H1 (cell line): ENCODE data around the gene RPL37. TPM values are rescaled to one million over a fixed set of nuclear protein-coding genes. Genes with fewer than 3 reads are reported as not detected.

Source experiments
- CTCF ChIA-PET: fragments of 300-600 bp; sonication (Branson Sonifier 250); formaldehyde crosslinking; loops from one replicate; lab custom pipeline; 2021; ENCODE audit not compliant: partially characterized antibody; lab: Charles Lee
- POLR2A ChIA-PET: fragments of 300-600 bp; sonication (Branson Sonifier 250); formaldehyde crosslinking; loops from one replicate; lab custom pipeline; 2021; ENCODE audit warnings: inconsistent platforms; ENCODE audit not compliant: partially characterized antibody; lab: Charles Lee
- DNase-seq, 2 experiments: peaks; one replicate each; pipeline versions ENCODE4 v3.0.0 to v3.0.0-alpha.2; 2010 to 2022; ENCODE audit warnings: low spot score in 2 of 2, low read depth in 1 of 2, mixed read lengths in 1 of 2
- FAIRE-seq: peaks from 2 replicates; lab custom pipeline; 2011; peaks lifted over from hg19 to GRCh38; lab: Jason Lieb, UNC
- H2AFZ ChIP-seq: 2 replicates; pipeline ENCODE4 v1.8.1; 2012; ENCODE audit warnings: low read length, inconsistent platforms
- H2AK5ac ChIP-seq: 2 replicates; pipeline ENCODE4 v1.6.1; 2013; ENCODE audit warnings: low read depth, low read length
- H2BK120ac ChIP-seq: replicated peaks from 2 replicates; pipeline ENCODE3; 2013; ENCODE audit warnings: low read depth, low read length, inconsistent platforms
- H2BK12ac ChIP-seq: 2 replicates; pipeline ENCODE4 v1.6.1; 2013; ENCODE audit warnings: low read depth, low read length
- H2BK15ac ChIP-seq: 2 replicates; pipeline ENCODE4 v1.6.1; 2013; ENCODE audit warnings: low read length
- H2BK20ac ChIP-seq: 2 replicates; pipeline ENCODE4 v1.6.1; 2013; ENCODE audit warnings: low read length
- H2BK5ac ChIP-seq: 2 replicates; pipeline ENCODE4 v1.6.1; 2013; ENCODE audit warnings: low read depth, low read length
- H3K14ac ChIP-seq: 2 replicates; pipeline ENCODE4 v1.6.1; 2013; ENCODE audit warnings: inconsistent platforms; ENCODE audit not compliant: insufficient read length
- H3K18ac ChIP-seq: 2 replicates; pipeline ENCODE4 v1.6.1; 2013; ENCODE audit warnings: low read length; ENCODE audit errors: extremely low read depth
- H3K23ac ChIP-seq: 2 replicates; pipeline ENCODE4 v1.6.1; 2013; ENCODE audit warnings: inconsistent platforms; ENCODE audit not compliant: insufficient read length
- H3K23me2 ChIP-seq: 2 replicates; pipeline ENCODE4 v1.6.1; 2013; ENCODE audit warnings: low read depth, low read length
- H3K27ac ChIP-seq: 2 replicates; pipeline ENCODE4 v1.6.1; 2011; ENCODE audit warnings: low read depth, low read length, inconsistent platforms
- H3K27me3 ChIP-seq, 4 experiments: replicated peaks in 1 of 4; 1 replicate in 1 of 4; 2 replicates in 3 of 4; pipeline versions ENCODE4 v1.6.1 to v1.8.1; 2011 to 2013; ENCODE audit warnings: low read length in 3 of 4, mild to moderate bottlenecking in 3 of 4, inconsistent platforms in 2 of 4, mixed read lengths in 2 of 4, moderate library complexity in 1 of 4; ENCODE audit not compliant: control insufficient read depth in 3 of 4, insufficient read depth in 3 of 4; ENCODE audit errors: extremely low read depth in 1 of 4
- H3K36me3 ChIP-seq, 4 experiments: 2 replicates each; pipeline versions ENCODE4 v1.6.1 to v1.8.1; 2011 to 2013; ENCODE audit warnings: mild to moderate bottlenecking in 4 of 4, low read length in 3 of 4, moderate library complexity in 2 of 4, control low read depth in 1 of 4, inconsistent platforms in 1 of 4; ENCODE audit not compliant: insufficient read depth in 4 of 4, control insufficient read depth in 2 of 4
- H3K4ac ChIP-seq: replicated peaks from 2 replicates; pipeline ENCODE3; 2013; ENCODE audit warnings: low read length, low read depth, mixed read lengths, inconsistent platforms; ENCODE audit not compliant: insufficient read length
- H3K4me1 ChIP-seq, 4 experiments: replicated peaks in 1 of 4; 1 replicate in 1 of 4; 2 replicates in 3 of 4; pipeline versions ENCODE4 v1.6.1 to v1.8.1; 2011 to 2013; ENCODE audit warnings: low read length in 3 of 4, inconsistent platforms in 2 of 4, mixed read lengths in 1 of 4; ENCODE audit not compliant: insufficient read depth in 4 of 4, control insufficient read depth in 3 of 4
- H3K4me2 ChIP-seq, 2 experiments: 2 replicates each; pipeline versions ENCODE4 v1.6.1 to v1.8.1; 2011 to 2013; ENCODE audit warnings: low read depth in 2 of 2, low read length in 2 of 2, control low read depth in 1 of 2, inconsistent platforms in 1 of 2, mild to moderate bottlenecking in 1 of 2; ENCODE audit not compliant: insufficient read depth in 1 of 2
- H3K4me3 ChIP-seq, 4 experiments: fragments of 200-600, 300-600 bp in 1 of 4; sonication (generic), shearing (Covaris generic), sonication (Bioruptor Twin) in 1 of 4; 2 replicates each; pipeline versions ENCODE4 v1.5.1 to v1.8.1; 2011 to 2016; ENCODE audit warnings: low read length in 4 of 4, low read depth in 3 of 4, control low read depth in 2 of 4, inconsistent platforms in 2 of 4, mild to moderate bottlenecking in 2 of 4, mixed read lengths in 1 of 4, moderate library complexity in 1 of 4; ENCODE audit not compliant: insufficient read depth in 2 of 4; ENCODE audit errors: extremely low read depth in 1 of 4
- H3K56ac ChIP-seq: replicated peaks from 2 replicates; pipeline ENCODE3; 2013; ENCODE audit warnings: low read depth, mild to moderate bottlenecking, mixed read lengths, low read length, inconsistent platforms; ENCODE audit not compliant: insufficient read length
- H3K79me1 ChIP-seq: 2 replicates; pipeline ENCODE4 v1.6.1; 2013; ENCODE audit warnings: low read depth, low read length, control low read depth
- H3K79me2 ChIP-seq, 2 experiments: 2 replicates each; pipeline versions ENCODE4 v1.6.1 to v1.8.1; 2012 to 2013; ENCODE audit warnings: low read length in 2 of 2, mild to moderate bottlenecking in 2 of 2, inconsistent platforms in 1 of 2; ENCODE audit not compliant: insufficient read depth in 2 of 2, control insufficient read depth in 1 of 2
- H3K9ac ChIP-seq, 4 experiments: replicated peaks in 1 of 4; 1 replicate in 1 of 4; 2 replicates in 3 of 4; pipeline versions ENCODE4 v1.6.1 to v1.8.1; 2011 to 2013; ENCODE audit warnings: low read depth in 3 of 4, low read length in 3 of 4, control low read depth in 2 of 4, mild to moderate bottlenecking in 2 of 4, moderate library complexity in 2 of 4, inconsistent platforms in 1 of 4; ENCODE audit errors: extremely low read depth in 1 of 4
- H3K9me3 ChIP-seq, 2 experiments: 2 replicates each; pipeline versions ENCODE4 v1.6.1 to v1.8.1; 2012 to 2013; ENCODE audit warnings: mild to moderate bottlenecking in 2 of 2, moderate library complexity in 2 of 2, control low read depth in 1 of 2, inconsistent platforms in 1 of 2, low read depth in 1 of 2, low read length in 1 of 2, mixed read lengths in 1 of 2; ENCODE audit not compliant: insufficient read depth in 2 of 2
- H4K20me1 ChIP-seq, 2 experiments: replicated peaks in 1 of 2; 2 replicates each; pipeline versions ENCODE3 to v1.8.1; 2011 to 2013; ENCODE audit warnings: inconsistent platforms in 2 of 2, low read length in 2 of 2, mild to moderate bottlenecking in 1 of 2; ENCODE audit not compliant: insufficient read depth in 2 of 2, control insufficient read depth in 1 of 2
- H4K5ac ChIP-seq: 2 replicates; pipeline ENCODE4 v1.6.1; 2013; ENCODE audit warnings: low read length, low read depth, mixed read lengths, inconsistent platforms; ENCODE audit not compliant: insufficient read length
- H4K8ac ChIP-seq: 2 replicates; pipeline ENCODE4 v1.8.0; 2013; ENCODE audit warnings: mild to moderate bottlenecking, moderate library complexity, low read length, inconsistent platforms; ENCODE audit not compliant: insufficient read depth; ENCODE audit errors: extremely low read depth
- H4K91ac ChIP-seq: replicated peaks from 2 replicates; pipeline ENCODE3; 2013; ENCODE audit warnings: low read length, mixed read lengths, inconsistent platforms; ENCODE audit not compliant: insufficient read length
- ATF3 ChIP-seq: IDR thresholded peaks from 2 replicates; pipeline ENCODE4 v1.6.1; 2011; ENCODE audit warnings: low read depth, mild to moderate bottlenecking, low read length; ENCODE audit not compliant: insufficient read depth
- BRCA1 ChIP-seq: IDR thresholded peaks from 2 replicates; pipeline ENCODE4 v1.6.1; 2012; ENCODE audit warnings: low read depth, low read length, improper control_type of control experiment
- HDAC2 ChIP-seq, 2 experiments: fragments of 300-600 bp in 1 of 2; sonication (generic) in 1 of 2; IDR thresholded peaks; 2 replicates each; pipeline ENCODE4 v1.6.1; 2011 to 2012; ENCODE audit warnings: low read depth in 2 of 2, low read length in 2 of 2, mild to moderate bottlenecking in 2 of 2, moderate library complexity in 2 of 2, borderline replicate concordance in 1 of 2, inconsistent platforms in 1 of 2
- JUN ChIP-seq: IDR thresholded peaks from 2 replicates; pipeline ENCODE4 v1.6.1; 2011; ENCODE audit warnings: low read depth, mild to moderate bottlenecking, improper control_type of control experiment, low read length
- KDM5A ChIP-seq: fragments of 200-600 bp; IDR thresholded peaks from 2 replicates; pipeline ENCODE4 v1.7.1; 2012; ENCODE audit warnings: mild to moderate bottlenecking, low read length, inconsistent platforms, mixed read lengths
- RAD21 ChIP-seq, 2 experiments: IDR thresholded peaks in 1 of 2; conservative IDR thresholded peaks in 1 of 2; 2 replicates each; pipeline ENCODE4 v1.6.1; 2011; ENCODE audit warnings: low read depth in 2 of 2, low read length in 2 of 2, improper control_type of control experiment in 1 of 2, inconsistent platforms in 1 of 2, mild to moderate bottlenecking in 1 of 2, moderate library complexity in 1 of 2
- SP4 ChIP-seq: IDR thresholded peaks from 2 replicates; pipeline ENCODE4 v1.6.1; 2012; ENCODE audit warnings: low read length, inconsistent platforms
- WGBS, 2 experiments: shearing (Covaris generic) in 1 of 2; methylation state at CpG; one replicate each; pipeline versions ENCODE4 v1.1.6 to v1.1.7; 2013 to 2015; ENCODE audit warnings: low lambda C conversion rate in 2 of 2, mixed read lengths in 2 of 2, inconsistent platforms in 1 of 2, low coverage in 1 of 2, missing lambda C conversion rate in 1 of 2; ENCODE audit not compliant: insufficient replicate concordance in 2 of 2, insufficient coverage in 1 of 2, insufficient read length in 1 of 2; ENCODE audit errors: extremely low coverage in 1 of 2, missing lambda C conversion rate in 1 of 2; 5-methylcytosine and 5-hydroxymethylcytosine counted together
- polyA plus RNA-seq, 7 experiments: library from polyadenylated mRNA; depleted of rRNA in 3 of 7; stranded (reverse) in 5 of 7; unstranded in 2 of 7; fragments of >200 nt in 5 of 7; fragments of 200-250 nt in 2 of 7; gene quantifications; 1 replicate in 5 of 7; 2 replicates in 1 of 7; 4 replicates in 1 of 7; pipeline versions ENCODE4 v1.2.1 to v1.2.3, GENCODE V29; 2011 to 2013; ENCODE audit warnings: missing spikeins in 2 of 7, mixed read lengths in 2 of 7
- total RNA-seq: library from RNA; stranded (reverse); fragmentation: NEBNext Ultra II Directional; extraction: Animal tissue kit (Norgen Biotek cat#: 25700); gene quantifications from 2 replicates; pipeline ENCODE4 v1.2.1, GENCODE V29; 2021
- TF ChIP-seq, protein P1 (sequence below): IDR thresholded peaks from 2 replicates; pipeline ENCODE4 v1.6.1; 2012; ENCODE audit warnings: low read length, inconsistent platforms

The RPL37 gene
- total and polyA plus RNA-seq, 2 of the 8 experiments (the other 6 are each of a cell fraction or from before 2014, with no cell fraction given) = 467 to 1,534 TPM

GRCh38 chr5:40866844-40867243, 31.8 kb upstream of the RPL37 start:
- Histone ChIP-seq H2BK5ac (no peak overlapping the region), H4K91ac (no peak overlapping the region), H2AFZ (no peak overlapping the region), H3K56ac (no peak overlapping the region), H2BK15ac (no peak overlapping the region), H3K27ac (no peak overlapping the region), H3K79me1 (no peaks in the 10 kb centered on the region), H3K4me2 (no peak overlapping the region), H3K36me3 (no peaks in the 10 kb centered on the region), H3K4me3 (no peak overlapping the region), H3K23ac (no peak overlapping the region), H3K4me1 (peaks cover 0 to 4% (median 1%) of the 10 kb centered on the region in 4 experiments; a peak in 5 of 7 replicates), H2BK120ac (no peak overlapping the region), H3K79me2 (no peaks in the 10 kb centered on the region), H3K14ac (no peak overlapping the region), H3K23me2 (no peaks in the 10 kb centered on the region), H4K8ac (peak overlapping the region; percentile 53; the same call in 1 of the 2 replicates), H3K9me3 (0 out of 4 replicates have a peak, but pooled peaks cover 0 to 5% of the 10 kb centered on the region in 2 experiments), H3K9ac (no peak overlapping the region), H2AK5ac (no peak overlapping the region), H3K18ac (no peak overlapping the region), H3K4ac (no peak overlapping the region), H2BK20ac (no peak overlapping the region), H3K27me3 (no peaks in the 10 kb centered on the region), H2BK12ac (no peak overlapping the region), H4K5ac (no peak overlapping the region), H4K20me1 (no peaks in the 10 kb centered on the region)
- DNase-seq (no peak), FAIRE-seq (no peak)
- ChIA-PET CTCF (interaction anchor here (0.9 to 1.8 kb wide), 2 partner anchors 12 to 38 kb away, joined by 4 to 5 read pairs; no protein-coding TSS in a partner anchor), POLR2A (interaction anchor here (0.7 to 2.6 kb wide), 4 partner anchors 35 to 85 kb away, joined by 3 to 16 read pairs (median 4); no protein-coding TSS in a partner anchor)
- WGBS, 2 experiments = 81% methylated on average over 5 of the region's 5 CpGs; no CpG with 5 or more reads in 1 of the 2 experiments
- TF ChIP-seq JUN = no peak
- no peak for TF ChIP-seq RAD21 (IDR thresholded peaks at IDR 0.05 in 1 of 2, conservative IDR thresholded peaks at IDR 0.05 in 1 of 2; ENCODE audit: low read depth in 2 of 2, low read length in 2 of 2)
- no peak for TF ChIP-seq BRCA1
- no peak for TF ChIP-seq KDM5A
- TF ChIP-seq ATF3 = no peak
- TF ChIP-seq, protein P1, sequence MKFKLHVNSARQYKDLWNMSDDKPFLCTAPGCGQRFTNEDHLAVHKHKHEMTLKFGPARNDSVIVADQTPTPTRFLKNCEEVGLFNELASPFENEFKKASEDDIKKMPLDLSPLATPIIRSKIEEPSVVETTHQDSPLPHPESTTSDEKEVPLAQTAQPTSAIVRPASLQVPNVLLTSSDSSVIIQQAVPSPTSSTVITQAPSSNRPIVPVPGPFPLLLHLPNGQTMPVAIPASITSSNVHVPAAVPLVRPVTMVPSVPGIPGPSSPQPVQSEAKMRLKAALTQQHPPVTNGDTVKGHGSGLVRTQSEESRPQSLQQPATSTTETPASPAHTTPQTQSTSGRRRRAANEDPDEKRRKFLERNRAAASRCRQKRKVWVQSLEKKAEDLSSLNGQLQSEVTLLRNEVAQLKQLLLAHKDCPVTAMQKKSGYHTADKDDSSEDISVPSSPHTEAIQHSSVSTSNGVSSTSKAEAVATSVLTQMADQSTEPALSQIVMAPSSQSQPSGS = no peak
- no peak for TF ChIP-seq HDAC2 (IDR thresholded peaks at IDR 0.05; ENCODE audit: borderline replicate concordance in 1 of 2, low read depth in 2 of 2, low read length in 2 of 2)
- TF ChIP-seq SP4 = no peak
